ENCODE data around the gene LMAN2. TPM values are rescaled to one million over a fixed set of nuclear protein-coding genes. Genes with fewer than 3 reads are reported as not detected.

LMAN2 gene
- total RNA-seq, 1 experiment from 2014 or later, result 128 TPM

DNA sequence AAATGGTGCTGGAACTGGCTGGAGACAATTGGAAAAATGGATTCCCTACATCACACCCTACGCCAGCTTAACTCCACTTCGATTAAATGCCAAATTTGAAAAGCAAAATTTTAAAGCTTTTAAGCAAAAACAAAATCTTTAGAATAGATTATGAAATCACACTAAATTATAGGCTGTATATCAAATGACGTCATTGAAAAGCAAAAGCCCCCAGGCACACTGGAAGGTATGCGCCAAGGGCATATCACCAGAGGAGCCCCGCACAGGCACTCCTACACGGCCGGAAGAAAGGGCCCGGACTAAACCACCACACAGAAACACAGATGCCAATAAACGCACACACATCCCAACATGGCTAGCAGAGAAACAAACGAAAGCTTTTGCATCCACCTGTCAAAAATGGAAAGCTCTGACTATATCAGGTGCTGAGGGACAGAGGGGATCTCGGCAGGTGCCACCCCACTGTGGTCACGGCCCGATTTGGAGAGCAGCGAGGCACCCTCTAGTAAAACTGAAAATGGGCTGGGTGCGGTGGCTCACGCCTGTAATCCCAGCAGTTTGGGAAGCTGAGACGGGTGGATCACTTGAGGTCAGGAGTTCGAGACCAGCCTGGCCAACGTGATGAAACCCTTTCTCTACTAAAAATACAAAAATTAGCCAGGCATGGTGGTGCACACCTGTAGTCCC lies 22.8 kb downstream of the LMAN2 start:
- no peaks in the 10 kb centered on the region for H3K9me3 ChIP-seq (ENCODE audit: control insufficient read depth in 1 of 2, insufficient read depth in 1 of 2, low read depth in 1 of 2, low read length in 2 of 2)
- no peaks in the 10 kb centered on the region for H3K9me2 ChIP-seq (ENCODE audit: insufficient read depth)
- CTCF ChIA-PET, result no interaction called here
- H3K79me2 ChIP-seq (ENCODE audit: insufficient read depth, low read length), result no peaks in the 10 kb centered on the region
- H3K36me3 ChIP-seq (ENCODE audit: control insufficient read depth in 1 of 2, insufficient read depth in 2 of 2, low read length in 2 of 2), result peaks cover 0 to 7% of the 10 kb centered on the region in 2 experiments; a peak in 2 of 4 replicates
- no peak for ATAC-seq
- no peak for DNase-seq (ENCODE audit: low read depth, low spot score)
- H3K27me3 ChIP-seq (ENCODE audit: insufficient read depth, low read length), result no peaks in the 10 kb centered on the region
- intact Hi-C loops (cut with micrococcal nuclease), result no loop called here
- RAD21 ChIA-PET (ENCODE audit: low non-redundant PET in 1 of 2, low total read pairs in 2 of 2, uncharacterized antibody in 2 of 2, unreplicated experiment in 2 of 2), result no interaction called here
- TF ChIP-seq, protein P1, sequence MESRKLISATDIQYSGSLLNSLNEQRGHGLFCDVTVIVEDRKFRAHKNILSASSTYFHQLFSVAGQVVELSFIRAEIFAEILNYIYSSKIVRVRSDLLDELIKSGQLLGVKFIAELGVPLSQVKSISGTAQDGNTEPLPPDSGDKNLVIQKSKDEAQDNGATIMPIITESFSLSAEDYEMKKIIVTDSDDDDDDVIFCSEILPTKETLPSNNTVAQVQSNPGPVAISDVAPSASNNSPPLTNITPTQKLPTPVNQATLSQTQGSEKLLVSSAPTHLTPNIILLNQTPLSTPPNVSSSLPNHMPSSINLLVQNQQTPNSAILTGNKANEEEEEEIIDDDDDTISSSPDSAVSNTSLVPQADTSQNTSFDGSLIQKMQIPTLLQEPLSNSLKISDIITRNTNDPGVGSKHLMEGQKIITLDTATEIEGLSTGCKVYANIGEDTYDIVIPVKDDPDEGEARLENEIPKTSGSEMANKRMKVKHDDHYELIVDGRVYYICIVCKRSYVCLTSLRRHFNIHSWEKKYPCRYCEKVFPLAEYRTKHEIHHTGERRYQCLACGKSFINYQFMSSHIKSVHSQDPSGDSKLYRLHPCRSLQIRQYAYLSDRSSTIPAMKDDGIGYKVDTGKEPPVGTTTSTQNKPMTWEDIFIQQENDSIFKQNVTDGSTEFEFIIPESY (IDR thresholded peaks at IDR 0.05; ENCODE audit: extremely low read depth, insufficient replicate concordance, low read length), result no peak
- TF ChIP-seq JUND (IDR thresholded peaks at IDR 0.05) (no peak), SIN3A (IDR thresholded peaks at IDR 0.05; ENCODE audit: low read depth) (no peak), CEBPB (IDR thresholded peaks at IDR 0.05; ENCODE audit: low read depth) (no peak), YY1 (IDR thresholded peaks at IDR 0.05; ENCODE audit: extremely low read depth, insufficient replicate concordance, low read depth, low read length) (no peak), RAD21 (IDR thresholded peaks at IDR 0.05; ENCODE audit: low read depth) (no peak)
- H3K27ac ChIP-seq (ENCODE audit: low read depth, low read length), result no peak overlapping the region
- BruUV-seq (replicated peaks), result no TSS peak
- POLR2A ChIA-PET, result interaction anchor here (1.0 kb wide), 1 partner anchor 169 kb away, joined by 3 read pairs; the partner anchor contains the start of gene PDLIM7
- H3K4me3 ChIP-seq (replicated peaks in 1 of 2; ENCODE audit: low read depth in 1 of 2, low read length in 2 of 2), result no peak overlapping the region
- H4K20me1 ChIP-seq (ENCODE audit: insufficient read depth), result no peaks in the 10 kb centered on the region
- H3K9ac ChIP-seq (ENCODE audit: low read length), result no peak overlapping the region
- H2AFZ ChIP-seq (ENCODE audit: low read depth, low read length, poor library complexity, severe bottlenecking), result no peak overlapping the region
- H3K4me2 ChIP-seq (ENCODE audit: low read length), result no peak overlapping the region
- H3K4me1 ChIP-seq (ENCODE audit: control insufficient read depth in 1 of 2, insufficient read depth in 2 of 2, low read length in 2 of 2), result peaks cover 7 to 11% of the 10 kb centered on the region in 2 experiments; a peak in 3 of 4 replicates
